GM06990 (cell line): ENCODE results near the gene TPO.

Source experiments
- DNase-seq: peaks from one replicate; pipeline ENCODE4 v3.0.0-alpha.2; 2011; ENCODE audit not compliant: insufficient read length; ENCODE audit errors: extremely low read depth
- H3K27me3 ChIP-seq: replicated peaks from 2 replicates; pipeline ENCODE4 v1.6.0; 2011; ENCODE audit warnings: low read length; ENCODE audit not compliant: control insufficient read depth, insufficient read depth
- H3K36me3 ChIP-seq: 2 replicates; pipeline ENCODE4 v1.5.1; 2011; ENCODE audit warnings: low read length; ENCODE audit not compliant: control insufficient read depth, insufficient read depth
- H3K4me3 ChIP-seq: replicated peaks from 2 replicates; pipeline ENCODE4 v1.5.1; 2011; ENCODE audit warnings: low read depth, mild to moderate bottlenecking, control low read depth, low read length
- TF ChIP-seq, protein P1 (sequence below): IDR thresholded peaks from 2 replicates; pipeline ENCODE4 v1.5.1; 2011; ENCODE audit warnings: low read length, control low read depth, mild to moderate bottlenecking, inconsistent platforms; ENCODE audit not compliant: insufficient read depth, poor library complexity, severe bottlenecking

Gene TPO

DNA sequence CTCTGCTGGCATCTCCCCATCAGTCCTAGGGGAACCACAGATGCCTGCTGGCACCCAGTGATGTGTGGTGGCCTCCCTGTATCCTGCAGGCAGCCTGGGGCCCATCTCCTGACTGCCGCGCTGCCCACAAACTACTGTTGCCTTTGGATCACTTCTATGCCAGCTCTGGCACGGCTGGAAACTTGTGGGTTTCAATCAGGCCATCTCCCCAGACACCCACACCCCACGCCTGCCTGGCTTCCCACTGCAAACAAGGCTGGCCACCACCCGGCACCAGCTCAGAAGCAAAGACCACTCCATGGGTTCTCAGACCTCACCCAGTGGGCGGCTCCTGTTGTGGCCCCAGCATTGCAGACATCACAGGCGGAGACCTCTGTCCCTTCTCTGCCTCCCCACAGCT lies 15.1 kb upstream of the TPO start:
- no peak for DNase-seq
- Histone ChIP-seq H3K27me3 (no peaks in the 10 kb centered on the region), H3K4me3 (no peak overlapping the region), H3K36me3 (no peaks in the 10 kb centered on the region)
- TF ChIP-seq, protein P1, sequence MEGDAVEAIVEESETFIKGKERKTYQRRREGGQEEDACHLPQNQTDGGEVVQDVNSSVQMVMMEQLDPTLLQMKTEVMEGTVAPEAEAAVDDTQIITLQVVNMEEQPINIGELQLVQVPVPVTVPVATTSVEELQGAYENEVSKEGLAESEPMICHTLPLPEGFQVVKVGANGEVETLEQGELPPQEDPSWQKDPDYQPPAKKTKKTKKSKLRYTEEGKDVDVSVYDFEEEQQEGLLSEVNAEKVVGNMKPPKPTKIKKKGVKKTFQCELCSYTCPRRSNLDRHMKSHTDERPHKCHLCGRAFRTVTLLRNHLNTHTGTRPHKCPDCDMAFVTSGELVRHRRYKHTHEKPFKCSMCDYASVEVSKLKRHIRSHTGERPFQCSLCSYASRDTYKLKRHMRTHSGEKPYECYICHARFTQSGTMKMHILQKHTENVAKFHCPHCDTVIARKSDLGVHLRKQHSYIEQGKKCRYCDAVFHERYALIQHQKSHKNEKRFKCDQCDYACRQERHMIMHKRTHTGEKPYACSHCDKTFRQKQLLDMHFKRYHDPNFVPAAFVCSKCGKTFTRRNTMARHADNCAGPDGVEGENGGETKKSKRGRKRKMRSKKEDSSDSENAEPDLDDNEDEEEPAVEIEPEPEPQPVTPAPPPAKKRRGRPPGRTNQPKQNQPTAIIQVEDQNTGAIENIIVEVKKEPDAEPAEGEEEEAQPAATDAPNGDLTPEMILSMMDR = no peak

DNA sequence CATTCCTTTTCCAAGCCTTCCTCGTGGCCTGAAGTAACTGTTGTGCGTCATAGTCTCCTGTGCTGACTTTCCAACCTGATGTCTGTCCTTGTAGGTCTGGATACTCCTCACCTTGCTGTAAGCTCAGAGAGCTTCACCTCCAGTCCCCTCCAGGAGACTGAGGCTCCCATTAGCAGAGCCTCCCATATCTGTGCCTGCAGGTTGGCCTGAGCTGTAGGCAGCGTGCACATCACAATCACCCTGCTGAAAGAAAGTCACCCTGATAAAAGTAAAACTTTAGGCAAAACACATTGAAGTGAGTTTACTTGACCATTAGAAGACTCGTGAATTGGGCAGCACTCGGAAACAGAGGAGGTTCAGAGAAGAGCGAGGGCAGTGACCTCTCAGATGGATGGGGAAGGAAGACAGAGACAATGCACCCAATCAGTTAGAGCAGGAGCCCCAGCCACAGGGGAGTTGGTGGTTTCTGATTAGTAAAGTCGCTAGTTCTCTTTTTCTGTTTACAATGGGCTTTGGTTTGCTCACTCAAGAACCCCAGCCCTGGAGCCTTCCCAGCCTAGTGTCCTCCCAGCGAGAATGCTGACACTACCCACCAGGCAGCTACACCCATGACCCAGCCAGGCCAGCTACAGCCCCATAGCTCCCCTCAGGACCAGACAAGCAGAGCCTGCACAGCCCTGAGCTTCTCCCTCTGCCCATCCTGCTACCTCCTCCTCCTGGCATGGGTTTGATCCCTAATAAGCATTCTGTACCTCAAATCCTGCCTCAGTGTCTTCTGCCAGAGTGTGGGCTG lies 12.1 kb upstream of the TPO start:
- Histone ChIP-seq H3K36me3 (no peaks in the 10 kb centered on the region), H3K27me3 (no peaks in the 10 kb centered on the region), H3K4me3 (no peak overlapping the region)
- DNase-seq = no peak
- TF ChIP-seq, protein P1 = no peak

DNA sequence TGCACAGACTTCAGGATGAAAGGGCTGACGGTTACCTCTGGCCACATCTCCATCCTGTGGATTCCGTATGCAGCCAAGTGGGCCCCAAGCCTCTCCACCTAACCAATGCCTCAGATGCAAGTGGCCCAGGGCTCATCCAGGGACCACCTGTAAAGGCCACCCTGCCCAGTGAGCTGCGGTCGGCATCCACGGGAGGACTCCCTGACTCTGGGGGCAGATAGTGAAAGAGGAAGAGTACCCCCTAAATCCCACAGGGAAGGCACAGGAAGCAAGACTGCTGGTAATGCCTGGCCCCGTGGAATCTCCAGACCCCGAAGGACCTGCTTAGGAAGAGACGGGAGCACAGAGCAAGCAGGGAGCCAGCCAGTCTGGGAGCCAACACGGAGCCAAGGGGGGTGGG lies 11.2 kb upstream of the TPO start:
- TF ChIP-seq, protein P1 = no peak
- no peak for DNase-seq
- Histone ChIP-seq H3K36me3 (no peaks in the 10 kb centered on the region), H3K4me3 (no peak overlapping the region), H3K27me3 (no peaks in the 10 kb centered on the region)

DNA sequence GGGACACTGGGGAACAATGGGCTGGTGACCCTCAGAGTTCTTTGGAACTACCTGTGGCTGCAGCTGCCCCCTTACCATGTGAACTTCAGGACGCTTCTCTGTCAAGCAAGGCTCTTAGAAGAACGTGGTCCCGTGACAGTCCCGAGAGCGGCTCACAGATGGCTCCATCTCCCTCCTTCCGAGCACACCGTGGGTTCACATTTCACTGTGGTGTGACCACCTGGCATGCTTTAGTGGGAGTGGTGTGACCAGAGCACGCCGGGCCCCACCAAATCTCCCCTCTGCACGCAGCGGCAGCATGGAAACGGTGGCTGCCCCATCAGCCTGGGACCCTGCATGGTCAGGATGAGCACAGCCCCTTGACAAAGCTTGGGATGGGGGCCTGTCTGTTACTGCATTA lies 9.7 kb upstream of the TPO start:
- no peak for DNase-seq
- Histone ChIP-seq H3K27me3 (no peaks in the 10 kb centered on the region), H3K36me3 (no peaks in the 10 kb centered on the region), H3K4me3 (no peak overlapping the region)
- TF ChIP-seq, protein P1 = no peak

DNA sequence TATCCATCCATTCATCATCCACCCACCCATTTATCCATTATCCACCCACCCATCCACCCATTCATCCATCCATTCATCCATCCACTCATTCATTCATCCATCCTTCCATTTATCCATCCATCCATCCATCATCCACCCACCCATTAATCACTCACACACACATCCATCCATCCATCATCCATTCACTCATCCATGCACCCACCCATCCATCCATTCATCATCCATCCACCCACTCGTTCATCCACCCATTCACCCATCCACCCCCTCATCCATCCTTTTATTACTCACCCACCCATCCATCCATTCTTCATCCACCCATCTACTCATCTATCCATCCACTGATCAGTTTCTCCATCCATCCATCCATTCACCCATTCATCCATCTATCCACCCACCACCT lies 8.1 kb upstream of the TPO start:
- no peaks in the 10 kb centered on the region for H3K27me3 ChIP-seq
- TF ChIP-seq, protein P1 = no peak
- DNase-seq = no peak
- H3K36me3 ChIP-seq = no peaks in the 10 kb centered on the region
- H3K4me3 ChIP-seq = no peak overlapping the region

DNA sequence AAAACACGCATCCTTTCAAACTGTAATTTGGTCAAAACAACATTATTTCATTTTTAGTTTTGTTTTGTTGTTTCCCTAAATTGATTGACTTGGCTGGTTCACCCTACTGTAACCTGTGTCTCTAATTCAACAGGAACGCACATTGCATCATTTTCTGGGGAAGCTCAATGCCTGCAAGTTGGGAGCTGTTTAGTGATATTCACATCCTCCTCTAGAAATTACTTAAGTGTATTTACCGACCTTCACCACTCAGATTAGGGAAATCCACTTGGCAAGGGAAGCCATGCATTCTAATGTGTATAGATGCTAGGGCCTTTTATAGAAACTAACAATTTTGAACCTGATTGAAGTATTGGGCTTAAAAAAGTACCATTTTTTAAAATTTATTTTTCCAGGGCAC lies 7.3 kb upstream of the TPO start:
- no peaks in the 10 kb centered on the region for H3K36me3 ChIP-seq
- H3K27me3 ChIP-seq = no peaks in the 10 kb centered on the region
- DNase-seq = no peak
- no peak overlapping the region for H3K4me3 ChIP-seq
- TF ChIP-seq, protein P1 = no peak
